SK-N-SH (cell line): Measurements from ENCODE around the gene SH3BP1.
"Not testable (repeated sequence)": the region's sequence is repeated elsewhere in the genome, so short reads cannot be mapped to it uniquely, and the experiment has no call there.

ENCODE experiments used
- EZH2phosphoT487 ChIP-seq: fragments of 200-600 bp; sonication (generic); IDR thresholded peaks from 2 replicates; pipeline ENCODE4 v1.6.1; 2017; ENCODE audit warnings: low read depth, mixed run types, mild to moderate bottlenecking, antibody characterized with exemption, moderate library complexity, borderline replicate concordance
- POLR2AphosphoS5 ChIP-seq: IDR thresholded peaks from 2 replicates; pipeline ENCODE4 v1.6.1; 2012; ENCODE audit warnings: low read depth, low read length
- RFX5 ChIP-seq: IDR thresholded peaks from 2 replicates; pipeline ENCODE4 v1.6.1; 2012; ENCODE audit warnings: mild to moderate bottlenecking, improper control_type of control experiment, low read length
- TEAD4 ChIP-seq: IDR thresholded peaks from 2 replicates; pipeline ENCODE4 v1.4.0; 2012; ENCODE audit warnings: mild to moderate bottlenecking, borderline replicate concordance; ENCODE audit not compliant: insufficient read depth
- YY1 ChIP-seq: IDR thresholded peaks from 2 replicates; pipeline ENCODE4 v1.4.0; 2012; ENCODE audit warnings: low read depth, mild to moderate bottlenecking
- TF ChIP-seq, protein P1 (sequence below): fragments of 200-600 bp; sonication (generic); IDR thresholded peaks from 2 replicates; pipeline ENCODE4 v1.6.1; 2017; ENCODE audit warnings: antibody characterized with exemption, mild to moderate bottlenecking, moderate library complexity

GRCh38 chr22:37591081-37591480, 48.4 kb upstream of the SH3BP1 start:
- TF ChIP-seq TEAD4, YY1, RFX5, POLR2AphosphoS5, EZH2phosphoT487: not testable (repeated sequence)
- TF ChIP-seq, protein P1, sequence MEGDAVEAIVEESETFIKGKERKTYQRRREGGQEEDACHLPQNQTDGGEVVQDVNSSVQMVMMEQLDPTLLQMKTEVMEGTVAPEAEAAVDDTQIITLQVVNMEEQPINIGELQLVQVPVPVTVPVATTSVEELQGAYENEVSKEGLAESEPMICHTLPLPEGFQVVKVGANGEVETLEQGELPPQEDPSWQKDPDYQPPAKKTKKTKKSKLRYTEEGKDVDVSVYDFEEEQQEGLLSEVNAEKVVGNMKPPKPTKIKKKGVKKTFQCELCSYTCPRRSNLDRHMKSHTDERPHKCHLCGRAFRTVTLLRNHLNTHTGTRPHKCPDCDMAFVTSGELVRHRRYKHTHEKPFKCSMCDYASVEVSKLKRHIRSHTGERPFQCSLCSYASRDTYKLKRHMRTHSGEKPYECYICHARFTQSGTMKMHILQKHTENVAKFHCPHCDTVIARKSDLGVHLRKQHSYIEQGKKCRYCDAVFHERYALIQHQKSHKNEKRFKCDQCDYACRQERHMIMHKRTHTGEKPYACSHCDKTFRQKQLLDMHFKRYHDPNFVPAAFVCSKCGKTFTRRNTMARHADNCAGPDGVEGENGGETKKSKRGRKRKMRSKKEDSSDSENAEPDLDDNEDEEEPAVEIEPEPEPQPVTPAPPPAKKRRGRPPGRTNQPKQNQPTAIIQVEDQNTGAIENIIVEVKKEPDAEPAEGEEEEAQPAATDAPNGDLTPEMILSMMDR, result not testable (repeated sequence)
